HG02884 (cell line): Measurements from ENCODE around the gene CD209.
"Not testable (repeated sequence)": the region's sequence is repeated elsewhere in the genome, so short reads cannot be mapped to it uniquely, and the experiment has no call there.

Experiments
- ATAC-seq: cut with Tn5 transposase; IDR thresholded peaks from one replicate; pipeline ENCODE4 v1.9.1; 2021; ENCODE audit warnings: mild to moderate bottlenecking, moderate library complexity; ENCODE audit not compliant: unreplicated experiment

CD209 gene

DNA sequence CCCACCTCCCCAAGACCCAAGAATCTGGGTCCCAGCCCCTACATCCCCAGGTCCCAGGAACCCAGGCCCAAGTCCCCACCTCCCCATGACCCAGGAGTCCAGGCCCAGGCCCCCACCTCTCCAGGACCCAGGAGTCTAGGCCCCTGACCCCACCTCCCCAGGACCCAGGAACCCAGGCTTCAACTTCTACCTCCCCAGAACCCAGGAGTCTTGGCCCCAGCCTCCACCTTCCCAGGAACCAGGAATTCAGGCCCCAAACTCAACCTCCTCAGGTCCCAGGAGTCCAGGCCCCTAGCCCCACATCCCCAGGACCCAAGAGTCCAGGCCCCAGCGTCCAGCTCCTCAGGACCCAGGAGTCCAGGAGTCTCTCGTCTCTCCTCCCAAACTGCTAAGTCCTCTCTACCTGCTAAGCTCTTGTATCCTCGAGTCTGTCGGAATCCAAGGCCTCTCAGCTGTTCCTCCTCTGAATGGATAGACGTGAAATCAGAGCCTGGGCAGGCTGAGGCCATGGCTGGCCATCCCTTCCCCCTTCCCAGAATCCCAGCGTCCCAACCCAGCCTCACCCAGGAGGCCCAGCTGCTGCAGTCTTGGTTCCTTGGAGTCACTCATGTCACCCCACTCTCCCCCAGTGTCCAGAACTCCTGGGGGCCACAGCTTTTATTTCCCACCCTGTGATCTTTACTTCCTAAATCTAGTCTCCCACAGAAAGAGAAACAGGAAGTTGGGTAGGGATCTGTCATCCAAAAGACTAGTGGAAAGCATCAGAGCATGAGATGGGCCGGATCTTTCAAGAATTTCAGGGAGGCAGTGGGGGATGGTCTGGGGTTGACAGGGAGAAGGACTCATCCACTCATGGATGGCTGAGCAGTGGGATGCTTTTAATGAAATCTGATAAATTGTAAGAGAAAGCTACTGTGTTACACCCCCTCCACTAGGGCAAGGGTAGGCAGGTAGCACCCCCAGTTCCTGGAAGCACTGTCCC lies at the start of gene CD209:
CD209 (minus strand) TSS at position 632 of the 982 bp plus-strand sequence; CDS start at position 609, 23 bp downstream.
- ATAC-seq: no peak

DNA sequence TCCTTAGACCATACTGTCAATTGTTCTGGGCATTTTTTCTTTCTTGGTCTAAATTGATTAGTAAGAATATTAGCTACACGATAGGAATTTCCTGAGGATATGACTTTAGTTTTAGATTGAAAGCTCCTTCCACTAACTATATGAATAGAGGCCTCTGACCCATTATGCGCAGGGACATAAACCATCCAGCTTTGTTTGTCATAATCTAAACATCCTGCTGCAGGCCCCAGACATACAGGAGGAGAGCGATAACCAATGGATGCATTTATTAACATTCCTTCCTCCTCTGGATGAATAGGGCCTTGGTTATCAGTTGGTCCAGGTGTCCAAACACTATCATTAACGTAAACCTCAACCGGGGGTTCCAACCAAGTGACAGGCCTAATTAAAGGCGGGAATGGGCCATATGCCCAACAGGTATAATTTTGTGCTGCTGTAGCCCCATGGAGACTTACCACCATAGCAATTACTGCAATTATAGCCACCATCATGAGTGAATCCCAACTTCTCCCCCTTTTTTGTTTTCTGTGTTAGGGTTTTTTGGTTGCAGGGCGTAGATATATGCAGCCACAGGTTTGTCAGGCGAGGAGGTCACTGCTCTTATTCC lies 48.3 kb upstream of the CD209 start:
- no peak for ATAC-seq

- no peak for ATAC-seq
Observed at GRCh38 chr19:7793493-7793892, 46.2 kb upstream of the CD209 start.

DNA sequence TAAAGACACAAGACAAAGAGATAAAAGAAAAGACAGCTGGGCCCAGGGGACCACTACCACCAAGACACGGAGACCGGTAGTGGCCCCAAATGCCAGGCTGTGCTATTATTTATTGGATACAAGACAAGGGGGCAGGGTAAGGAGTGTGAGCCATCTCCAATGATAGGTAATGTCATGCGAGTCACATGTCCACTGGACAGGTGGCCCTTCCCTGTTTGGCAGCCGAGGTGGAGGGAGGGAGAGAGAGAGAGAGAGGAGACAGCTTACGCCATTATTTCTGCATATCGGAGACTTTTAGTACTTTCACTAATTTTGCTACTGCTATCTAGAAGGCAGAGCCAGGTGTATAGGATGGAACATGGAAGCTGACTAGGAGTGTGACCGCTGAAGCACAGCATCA lies 45.4 kb upstream of the CD209 start:
- not testable (repeated sequence) for ATAC-seq

DNA sequence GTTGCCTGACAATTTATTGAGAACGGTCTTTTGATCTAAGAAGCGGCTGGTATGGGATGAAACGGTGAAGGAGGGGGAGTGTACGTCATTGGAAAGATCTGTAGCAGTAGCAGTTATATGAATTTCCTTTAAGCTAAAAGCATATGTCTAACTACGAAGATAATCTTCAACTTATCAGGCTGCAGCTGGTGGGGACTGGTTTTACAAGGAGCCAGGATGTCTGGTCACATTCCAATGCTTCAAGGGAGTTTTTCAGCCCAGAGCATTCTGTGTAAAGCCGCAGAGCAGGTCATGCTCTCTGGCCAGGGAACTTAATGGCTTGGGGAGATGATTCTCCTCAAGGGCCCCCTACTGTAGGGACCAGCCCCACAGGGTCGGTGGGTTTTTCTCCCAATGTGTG lies 44.9 kb upstream of the CD209 start:
- ATAC-seq: no peak

GRCh38 chr19:7790416-7790815 lies 43.1 kb upstream of the CD209 start:
- ATAC-seq: no peak

GRCh38 chr19:7789447-7789846 lies 42.1 kb upstream of the CD209 start:
- ATAC-seq: no peak

GRCh38 chr19:7788933-7789323 lies 41.6 kb upstream of the CD209 start:
- ATAC-seq: no peak

GRCh38 chr19:7788178-7788932 lies 41.0 kb upstream of the CD209 start:
- ATAC-seq: no peak

DNA sequence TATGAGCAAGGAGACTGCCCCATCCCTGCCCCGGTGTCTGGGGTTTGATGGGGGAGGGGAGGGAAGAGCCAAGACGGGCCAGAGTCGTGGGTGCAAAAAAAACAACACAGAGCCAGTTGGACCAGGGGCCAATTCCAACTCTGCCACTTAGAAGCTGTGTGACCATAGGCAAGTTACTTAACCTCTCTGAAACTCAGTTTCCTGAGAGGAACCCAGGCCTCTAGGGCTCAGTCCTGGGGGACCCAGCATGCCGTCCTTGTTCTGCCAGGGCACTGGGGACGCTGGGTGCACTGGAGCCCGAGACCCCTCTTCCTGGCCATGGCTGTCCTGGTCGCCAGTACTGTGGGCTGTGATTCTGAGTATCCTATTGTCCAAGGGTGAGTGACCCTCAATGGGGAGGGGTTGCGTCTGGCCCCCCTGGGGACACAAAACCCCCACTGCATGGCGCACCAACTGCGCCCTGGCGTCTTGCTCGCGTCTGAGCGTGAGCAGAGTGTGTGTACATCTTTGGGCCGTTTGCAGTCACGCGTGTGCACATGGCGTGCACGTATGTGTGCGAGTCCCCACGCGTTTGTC lies 40.4 kb upstream of the CD209 start:
- no peak for ATAC-seq

DNA sequence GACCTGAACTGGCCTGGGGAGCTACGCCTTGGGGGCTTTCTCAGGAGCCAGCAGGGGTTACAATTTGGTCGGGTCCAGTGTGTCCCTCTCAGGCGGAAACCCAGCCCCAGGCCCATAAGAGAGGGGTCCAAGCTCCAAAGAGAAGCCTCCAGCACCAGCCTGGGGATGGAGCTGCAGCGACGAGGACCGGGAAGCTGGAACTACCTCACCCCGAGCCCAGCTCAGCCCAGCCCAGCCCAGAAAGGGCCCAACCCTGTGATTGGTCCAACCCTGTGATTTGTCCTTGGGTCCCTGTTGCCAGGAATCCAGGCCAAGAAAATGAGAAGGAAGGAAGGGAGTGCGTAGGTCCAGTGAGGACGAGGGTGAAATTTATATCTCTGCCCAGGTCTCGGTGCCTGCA lies 39.8 kb upstream of the CD209 start:
- ATAC-seq: no peak

GRCh38 chr19:7784856-7785255 lies 37.5 kb upstream of the CD209 start:
- ATAC-seq: no peak

DNA sequence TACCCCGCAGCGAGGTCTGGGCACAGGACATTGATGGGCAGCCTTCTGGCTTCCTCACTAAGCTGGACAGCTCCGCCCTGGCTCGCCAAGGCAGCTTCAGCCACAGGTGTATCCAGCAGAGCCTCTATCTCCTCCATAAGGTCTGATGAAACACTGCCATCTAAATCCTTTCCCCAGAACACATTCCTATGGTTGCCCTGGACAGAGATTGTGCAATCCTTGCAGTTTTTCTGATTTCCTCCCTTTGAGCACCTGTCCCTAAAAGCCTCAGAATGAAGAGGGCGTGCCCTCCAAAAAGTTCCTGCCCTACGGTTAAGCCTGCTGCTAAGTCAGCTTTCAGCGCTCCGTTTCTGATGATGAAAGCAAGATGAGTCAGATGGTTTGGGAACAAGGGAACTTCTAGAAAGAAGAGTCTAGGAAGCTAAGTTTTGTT lies 36.7 kb upstream of the CD209 start:
- ATAC-seq: no peak

- ATAC-seq: no peak
Observed at GRCh38 chr19:7781157-7781556, 33.8 kb upstream of the CD209 start.

DNA sequence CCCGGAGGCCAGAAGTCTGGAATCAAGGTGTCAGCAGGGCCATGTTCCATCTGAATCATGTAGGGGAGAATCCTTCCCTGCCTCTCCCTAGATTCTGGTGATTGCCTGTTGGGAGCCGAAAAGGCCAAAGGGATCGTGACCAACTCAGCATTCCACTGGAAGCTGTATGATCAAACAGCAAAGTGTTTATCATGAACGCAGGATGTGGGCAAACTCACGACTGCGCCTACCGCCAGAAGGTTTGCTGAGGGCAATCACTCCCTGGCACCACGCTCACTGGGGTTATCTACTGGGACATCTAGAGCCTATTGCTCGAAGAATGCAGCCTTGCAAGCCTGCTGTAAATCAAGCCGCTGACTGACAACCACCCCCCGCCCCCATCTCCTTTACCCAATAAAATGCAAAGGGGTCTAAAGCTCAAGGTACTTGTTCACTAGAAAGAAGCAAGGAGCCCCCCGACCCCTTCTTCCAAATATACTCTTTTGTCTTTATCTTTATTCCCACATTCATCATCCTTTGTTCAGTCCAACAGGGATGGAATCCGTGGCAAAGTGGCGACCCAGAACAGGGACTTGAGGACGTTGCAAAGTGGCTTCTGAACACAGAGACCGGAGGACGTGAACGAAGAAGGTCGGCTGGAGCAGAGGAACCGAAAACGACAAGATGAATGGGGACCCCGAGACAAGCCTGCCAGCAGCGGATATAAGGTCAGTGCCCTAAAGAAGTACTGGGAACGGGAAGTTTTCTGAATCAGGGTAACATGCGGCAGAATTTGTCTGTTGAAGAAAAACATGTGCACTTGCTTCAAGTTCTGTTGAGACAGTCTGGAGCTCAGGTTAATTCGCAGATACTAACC lies 32.5 kb upstream of the CD209 start:
- ATAC-seq: no peak

DNA sequence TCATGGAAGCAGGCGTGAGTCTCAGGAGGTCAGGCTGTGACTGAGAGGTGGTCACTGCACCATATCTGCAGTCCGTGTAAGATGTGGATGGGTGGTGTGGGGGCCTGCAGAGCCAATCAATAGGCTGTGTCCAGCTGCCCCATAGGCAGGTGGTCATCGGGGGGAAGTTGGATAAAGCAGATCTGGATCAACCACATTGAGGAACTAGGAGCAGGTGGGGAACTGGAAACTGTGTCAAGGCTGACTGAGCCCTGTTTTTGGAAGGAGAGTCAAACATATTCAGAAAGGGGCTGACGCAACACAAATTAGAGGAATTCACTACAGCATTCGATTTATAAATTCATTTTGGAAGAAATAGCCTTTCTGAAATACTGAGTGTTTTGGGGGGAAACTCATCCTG lies 30.7 kb upstream of the CD209 start:
- no peak for ATAC-seq

- no peak for ATAC-seq
Observed at GRCh38 chr19:7775761-7776160, 28.4 kb upstream of the CD209 start.

GRCh38 chr19:7773841-7774240 lies 26.5 kb upstream of the CD209 start:
- ATAC-seq: no peak

DNA sequence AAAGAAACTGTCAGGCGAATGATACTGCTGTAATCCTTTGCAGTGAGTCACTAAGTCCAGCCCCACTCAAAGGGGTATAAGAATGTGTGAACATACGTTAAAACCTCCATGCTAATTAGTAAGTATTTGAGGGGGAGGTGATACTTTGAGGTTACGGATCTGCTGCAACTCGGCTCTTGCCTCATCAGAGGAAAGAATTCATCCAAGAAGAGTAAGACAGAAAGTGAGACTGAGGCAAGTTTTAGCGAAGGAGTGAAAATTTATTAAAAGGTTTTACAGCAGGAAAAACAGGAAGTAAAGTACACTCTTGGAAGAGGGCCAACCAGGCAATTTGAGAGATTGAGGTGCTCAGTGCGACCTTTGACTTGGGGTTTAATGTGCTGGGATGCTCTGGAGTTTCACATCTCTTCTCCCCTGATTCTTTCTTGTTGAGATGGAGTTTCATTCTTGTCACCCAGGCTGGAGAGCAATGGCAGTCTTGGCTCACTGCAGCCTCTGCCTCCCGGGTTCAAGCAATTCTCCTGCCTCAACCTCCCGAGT lies 25.5 kb upstream of the CD209 start:
- ATAC-seq: no peak

- no peak for ATAC-seq
Observed at GRCh38 chr19:7771072-7771471, 23.7 kb upstream of the CD209 start.
